ENCODE results near the gene YTHDF1. TPM values are rescaled to one million over a fixed set of nuclear protein-coding genes. Genes with fewer than 3 reads are reported as not detected.

Gene YTHDF1
- total and polyA plus RNA-seq, 2 donors (not counting 1 experiment from before 2014, with no cell fraction given): 25.3 to 40.5 TPM

- peaks cover 28% of the 10 kb centered on the region for H3K27me3 Mint-ChIP-seq
- POLR2A ChIA-PET: no interaction called here
- Histone ChIP-seq H3K27me3 (replicated peaks in 1 of 4; ENCODE audit: control extremely low read depth in 1 of 4, control insufficient read depth in 3 of 4, insufficient read depth in 4 of 4, low read length in 3 of 4) (peaks cover 0 to 16% (median 3%) of the 10 kb centered on the region in 4 experiments), H3K4me2 (replicated peaks; ENCODE audit: low read depth, low read length, poor library complexity, severe bottlenecking) (no peak overlapping the region), H3K9ac (ENCODE audit: low read length) (no peak overlapping the region), H3K36me3 (replicated peaks in 1 of 2; ENCODE audit: control extremely low read depth in 1 of 2, control insufficient read depth in 1 of 2, extremely low read depth in 1 of 2, insufficient read depth in 2 of 2, low read length in 1 of 2) (no peaks in the 10 kb centered on the region), H2AFZ (ENCODE audit: insufficient read depth, low read depth, low read length, poor library complexity, severe bottlenecking) (no peak overlapping the region), H3K4me1 (ENCODE audit: control insufficient read depth in 2 of 2, insufficient read depth in 2 of 2, low read length in 2 of 2) (no peaks in the 10 kb centered on the region), H3K27ac (ENCODE audit: low read length in 2 of 2) (no peak overlapping the region), H3K79me2 (ENCODE audit: control insufficient read depth, insufficient read depth, low read length) (no peaks in the 10 kb centered on the region), H3K4me3 (ENCODE audit: control extremely low read depth in 1 of 5, extremely low read depth in 1 of 5, insufficient read depth in 1 of 5, low read depth in 2 of 5, low read length in 4 of 5) (no peak overlapping the region), H4K20me1 (ENCODE audit: control insufficient read depth, insufficient read depth, low read length, poor library complexity, severe bottlenecking) (no peaks in the 10 kb centered on the region), H3K9me3 (ENCODE audit: control extremely low read depth in 1 of 3, control insufficient read depth in 2 of 3, insufficient read depth in 1 of 3, low read length in 2 of 3) (peaks cover 0 to 4% (median 0%) of the 10 kb centered on the region in 3 donors)
- H3K4me1 Mint-ChIP-seq: no peaks in the 10 kb centered on the region
- H3K4me3 Mint-ChIP-seq: no peak overlapping the region
- 86% methylated on average over 22 of the region's 23 CpGs for WGBS (ENCODE audit: insufficient coverage)
- CTCF ChIA-PET: no interaction called here
- H3K27ac Mint-ChIP-seq: no peak overlapping the region
- no peak for ATAC-seq (ENCODE audit: low read depth)
- no peak for DNase-seq
- TF ChIP-seq CTCF (IDR thresholded peaks at IDR 0.05) (no peak), EZH2 (IDR thresholded peaks at IDR 0.05; ENCODE audit: borderline replicate concordance, insufficient read depth, low read depth, low read length, poor library complexity, severe bottlenecking) (no peak)
- H3K9me3 Mint-ChIP-seq (ENCODE audit: insufficient read depth): no peaks in the 10 kb centered on the region
- intact Hi-C loops (cut with micrococcal nuclease): no loop called here
Measured at GRCh38 chr20:63167918-63168520, 47.9 kb downstream of the YTHDF1 start.

GRCh38 chr20:63167026-63167917 lies 48.7 kb downstream of the YTHDF1 start:
- no peaks in the 10 kb centered on the region for H4K20me1 ChIP-seq (ENCODE audit: control insufficient read depth, insufficient read depth, low read length, poor library complexity, severe bottlenecking)
- ATAC-seq (ENCODE audit: low read depth) (no peak), DNase-seq (no peak)
- peaks cover 0 to 8% (median under 1%) of the 10 kb centered on the region in 4 experiments for H3K27me3 ChIP-seq (replicated peaks in 1 of 4; ENCODE audit: control extremely low read depth in 1 of 4, control insufficient read depth in 3 of 4, insufficient read depth in 4 of 4, low read length in 3 of 4)
- ChIA-PET CTCF (no interaction called here), POLR2A (no interaction called here)
- no peak overlapping the region for H3K4me3 ChIP-seq (ENCODE audit: control extremely low read depth in 1 of 5, extremely low read depth in 1 of 5, insufficient read depth in 1 of 5, low read depth in 2 of 5, low read length in 4 of 5)
- no peaks in the 10 kb centered on the region for H3K9me3 ChIP-seq (ENCODE audit: control extremely low read depth in 1 of 3, control insufficient read depth in 2 of 3, insufficient read depth in 1 of 3, low read length in 2 of 3)
- no peaks in the 10 kb centered on the region for H3K79me2 ChIP-seq (ENCODE audit: control insufficient read depth, insufficient read depth, low read length)
- no peak overlapping the region for H3K4me2 ChIP-seq (replicated peaks; ENCODE audit: low read depth, low read length, poor library complexity, severe bottlenecking)
- intact Hi-C loops (cut with micrococcal nuclease): no loop called here
- WGBS (ENCODE audit: insufficient coverage): 71% methylated on average over 16 of the region's 24 CpGs
- Mint-ChIP-seq H3K27me3 (peaks cover 26% of the 10 kb centered on the region), H3K27ac (no peak overlapping the region), H3K4me3 (no peak overlapping the region), H3K9me3 (ENCODE audit: insufficient read depth) (no peaks in the 10 kb centered on the region), H3K4me1 (no peaks in the 10 kb centered on the region)
- TF ChIP-seq EZH2 (IDR thresholded peaks at IDR 0.05; ENCODE audit: borderline replicate concordance, insufficient read depth, low read depth, low read length, poor library complexity, severe bottlenecking): no peak
- no peak for TF ChIP-seq CTCF (IDR thresholded peaks at IDR 0.05)
- no peak overlapping the region for H2AFZ ChIP-seq (ENCODE audit: insufficient read depth, low read depth, low read length, poor library complexity, severe bottlenecking)
- no peak overlapping the region for H3K9ac ChIP-seq (ENCODE audit: low read length)
- no peak overlapping the region for H3K27ac ChIP-seq (ENCODE audit: low read length in 2 of 2)
- H3K4me1 ChIP-seq (ENCODE audit: control insufficient read depth in 2 of 2, insufficient read depth in 2 of 2, low read length in 2 of 2): no peaks in the 10 kb centered on the region
- no peaks in the 10 kb centered on the region for H3K36me3 ChIP-seq (replicated peaks in 1 of 2; ENCODE audit: control extremely low read depth in 1 of 2, control insufficient read depth in 1 of 2, extremely low read depth in 1 of 2, insufficient read depth in 2 of 2, low read length in 1 of 2)
